Prostate gland (tissue), 2 donors: Measurements from ENCODE around the gene CD37. TPM values are rescaled to one million over a fixed set of nuclear protein-coding genes. Genes with fewer than 3 reads are reported as not detected.

Experiments
- DNase-seq: peaks from one replicate; pipeline ENCODE4 v3.0.0-alpha.2; 2019; ENCODE audit warnings: low spot score
- H3K27ac ChIP-seq, 2 donors: fragments of 200-600 bp; sonication (generic); 2 replicates each; pipeline ENCODE4 v1.5.1; 2017 to 2019
- H3K27me3 ChIP-seq: fragments of 200-600 bp; sonication (generic); replicated peaks from 2 replicates; pipeline ENCODE4 v1.5.1; 2019; ENCODE audit not compliant: insufficient read depth
- H3K36me3 ChIP-seq, 2 donors: fragments of 200-600 bp; sonication (generic); 1 replicate in 1 of 2; 2 replicates in 1 of 2; pipeline versions ENCODE4 v1.5.1 to v1.8.1; 2017 to 2019
- H3K4me1 ChIP-seq: fragments of 200-600 bp; sonication (generic); replicated peaks from 2 replicates; pipeline ENCODE4 v1.5.1; 2019
- H3K4me3 ChIP-seq, 2 donors: fragments of 200-600 bp; sonication (generic); 2 replicates each; pipeline ENCODE4 v1.5.1; 2017 to 2019
- H3K9me3 ChIP-seq: fragments of 200-600 bp; sonication (generic); 2 replicates; pipeline ENCODE4 v1.5.1; 2017
- CTCF ChIP-seq, 4 experiments: fragments of 200-600 bp in 2 of 4; fragments of 450-650 bp in 2 of 4; sonication (generic) in 2 of 4; IDR thresholded peaks; 1 replicate in 3 of 4; 2 replicates in 1 of 4; pipeline ENCODE4 v1.5.1; 2016 to 2019; ENCODE audit warnings: antibody characterized with exemption in 4 of 4, mild to moderate bottlenecking in 2 of 4, moderate library complexity in 2 of 4
- POLR2A ChIP-seq: fragments of 450-650 bp; IDR thresholded peaks from one replicate; pipeline ENCODE4 v1.6.1; 2016; ENCODE audit warnings: antibody characterized with exemption, mild to moderate bottlenecking
- POLR2AphosphoS5 ChIP-seq: sonication (generic); formaldehyde crosslinking; IDR thresholded peaks from one replicate; pipeline ENCODE4 v1.6.1; 2017; ENCODE audit warnings: antibody characterized with exemption
- WGBS: methylation state at CpG from one replicate; pipeline ENCODE4 v1.1.5; 2018; 5-methylcytosine and 5-hydroxymethylcytosine counted together
- intact Hi-C: fragments of 100-400 bp; cut with DNase I; formaldehyde crosslinking; loops from one replicate; pipeline ENCODE4 v1.14.2; 2022
- total RNA-seq, 2 donors: library from RNA; depleted of rRNA; stranded (reverse); fragments of >200 nt; gene quantifications; one replicate each; pipeline ENCODE4 v1.1.0, GENCODE V29; 2016

Gene CD37
- total RNA-seq, 2 donors from 2014 or later = 9.5 to 21.4 TPM

- no peaks in the 10 kb centered on the region for H3K27me3 ChIP-seq
- H3K27ac ChIP-seq = no peak overlapping the region
- no peaks in the 10 kb centered on the region for H3K36me3 ChIP-seq
- no peaks in the 10 kb centered on the region for H3K4me1 ChIP-seq
- H3K9me3 ChIP-seq = no peaks in the 10 kb centered on the region
- no peak for TF ChIP-seq POLR2AphosphoS5
- TF ChIP-seq POLR2A = no peak
- TF ChIP-seq CTCF (IDR thresholded peaks at IDR 0.05) = no peak
- WGBS = 63% methylated on average over 3 of the region's 3 CpGs
- no peak overlapping the region for H3K4me3 ChIP-seq
- DNase-seq = no peak
- intact Hi-C loops = no loop called here
Measured at GRCh38 chr19:49333418-49333805, 1.8 kb upstream of the CD37 start.

- no peak overlapping the region for H3K4me3 ChIP-seq
Measured at GRCh38 chr19:49333811-49334288, 1.4 kb upstream of the CD37 start.

DNA sequence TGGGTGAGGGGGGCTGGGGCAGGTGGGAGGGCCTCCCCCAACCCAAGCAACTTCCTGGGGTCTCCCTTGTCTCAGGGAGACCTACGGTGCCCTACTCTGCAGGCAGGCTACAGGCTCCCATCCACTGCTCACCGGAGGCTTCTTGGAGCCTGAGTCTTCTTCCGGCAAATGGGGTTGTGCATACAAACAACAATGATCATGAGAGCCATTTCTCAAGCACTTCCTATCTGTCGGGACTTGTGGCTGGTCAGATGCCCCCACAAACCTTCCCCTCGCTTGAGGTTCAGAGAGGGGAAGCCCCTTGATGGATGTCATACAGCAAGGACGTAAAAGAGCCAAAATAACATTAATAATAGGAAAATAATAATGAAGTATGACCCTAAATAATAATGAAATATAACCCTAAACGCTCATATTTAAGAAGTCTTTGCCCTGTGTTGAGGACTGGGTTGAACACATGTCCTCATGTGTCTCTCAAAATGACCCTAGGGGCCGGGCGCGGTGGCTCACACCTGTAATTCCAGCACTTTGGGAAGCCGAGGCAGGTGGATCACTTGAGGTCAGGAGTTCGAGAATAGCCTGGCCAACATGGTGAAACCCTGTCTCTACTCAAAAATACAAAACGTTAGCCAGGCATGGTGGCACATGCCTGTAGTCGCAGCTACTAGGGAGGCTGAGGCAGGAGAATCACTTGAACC is 727 bp downstream of the CD37 start:
- intact Hi-C loops = no loop called here
- TF ChIP-seq CTCF (IDR thresholded peaks at IDR 0.05) (no peak), POLR2A (no peak), POLR2AphosphoS5 (no peak)
- Histone ChIP-seq H3K27me3 (no peaks in the 10 kb centered on the region), H3K27ac (no peak overlapping the region), H3K9me3 (no peaks in the 10 kb centered on the region), H3K4me1 (no peaks in the 10 kb centered on the region), H3K36me3 (no peaks in the 10 kb centered on the region), H3K4me3 (peak overlapping the region in 1 of 2 donors; percentile 9)
- DNase-seq = no peak
- WGBS = 83% methylated on average over 14 of the region's 14 CpGs

More at GRCh38 chr19:49333811-49334288, 1.4 kb upstream of the CD37 start:
- no peaks in the 10 kb centered on the region for H3K27me3 ChIP-seq
- no peaks in the 10 kb centered on the region for H3K9me3 ChIP-seq
- 71% methylated on average over 8 of the region's 8 CpGs for WGBS
- intact Hi-C loops = no loop called here
- no peaks in the 10 kb centered on the region for H3K4me1 ChIP-seq
- H3K27ac ChIP-seq = no peak overlapping the region
- TF ChIP-seq POLR2A (no peak), CTCF (IDR thresholded peaks at IDR 0.05) (no peak), POLR2AphosphoS5 (no peak)
- DNase-seq = no peak
- H3K36me3 ChIP-seq = no peaks in the 10 kb centered on the region

DNA sequence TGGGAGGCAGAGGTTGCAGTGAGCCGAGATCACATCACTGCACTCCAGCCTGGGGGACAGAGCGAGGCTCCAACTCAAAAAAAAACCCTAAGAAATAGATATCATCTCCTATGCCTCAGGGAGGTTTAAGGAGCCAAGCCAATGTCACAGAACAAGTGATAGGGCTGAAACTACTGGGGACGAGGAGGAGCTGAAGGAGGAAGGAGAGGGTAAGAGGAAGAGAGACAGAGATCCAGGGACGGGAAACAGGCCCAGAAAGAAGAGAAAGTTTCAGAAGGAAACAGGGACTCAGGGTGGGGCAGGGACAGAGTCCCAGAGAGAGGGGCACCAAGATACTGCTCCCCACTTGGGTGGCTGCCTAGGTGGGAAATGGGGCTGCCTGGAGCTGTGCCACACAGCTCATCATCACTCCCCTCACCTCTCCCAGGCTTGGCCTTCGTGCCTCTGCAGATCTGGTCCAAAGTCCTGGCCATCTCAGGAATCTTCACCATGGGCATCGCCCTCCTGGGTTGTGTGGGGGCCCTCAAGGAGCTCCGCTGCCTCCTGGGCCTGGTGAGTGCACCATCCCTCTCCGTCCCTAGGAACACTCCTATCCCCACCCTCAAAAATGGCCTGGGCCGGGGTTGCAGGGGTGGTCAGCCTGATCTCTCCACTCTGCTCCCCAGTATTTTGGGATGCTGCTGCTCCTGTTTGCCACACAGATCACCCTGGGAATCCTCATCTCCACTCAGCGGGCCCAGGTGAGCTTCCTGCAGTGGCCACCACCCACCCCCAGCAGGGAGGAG is 1.5 kb downstream of the CD37 start:
- no peaks in the 10 kb centered on the region for H3K36me3 ChIP-seq
- no peak overlapping the region for H3K4me3 ChIP-seq
- H3K27ac ChIP-seq = no peak overlapping the region
- no peaks in the 10 kb centered on the region for H3K4me1 ChIP-seq
- H3K27me3 ChIP-seq = no peaks in the 10 kb centered on the region
- no peak for TF ChIP-seq CTCF (IDR thresholded peaks at IDR 0.05)
- TF ChIP-seq POLR2AphosphoS5 = no peak
- no peak for TF ChIP-seq POLR2A
- 88% methylated on average over 10 of the region's 10 CpGs for WGBS
- H3K9me3 ChIP-seq = no peaks in the 10 kb centered on the region
- intact Hi-C loops = no loop called here
- DNase-seq = no peak
